Upper lobe of left lung (tissue), 6 donors: ENCODE data around the gene KRTAP29-1. TPM values are rescaled to one million over a fixed set of nuclear protein-coding genes. Genes with fewer than 3 reads are reported as not detected.

Experiments used
- ATAC-seq, 2 donors: fragments of 200-7000 bp; cut with Tn5 transposase; one replicate each; pipeline ENCODE4 v1.9.1; 2022; ENCODE audit warnings: mild to moderate bottlenecking in 2 of 2, moderate library complexity in 2 of 2; ENCODE audit not compliant: low FRiP score in 2 of 2
- DNase-seq, 2 donors: peaks; one replicate each; pipeline ENCODE4 v3.0.0-alpha.2; 2019 to 2020
- H3K27ac ChIP-seq, 4 donors: fragments of 200-600 bp; sonication (generic); one replicate each; pipeline ENCODE4 v1.5.1; 2016 to 2019
- H3K27me3 ChIP-seq, 4 donors: fragments of 200-600 bp; sonication (generic); one replicate each; pipeline ENCODE4 v1.5.1; 2017 to 2019
- H3K36me3 ChIP-seq, 4 donors: fragments of 200-600 bp; sonication (generic); one replicate each; pipeline ENCODE4 v1.5.1; 2016 to 2019
- H3K4me1 ChIP-seq, 4 donors: fragments of 200-600 bp; sonication (generic); one replicate each; pipeline ENCODE4 v1.5.1; 2018 to 2019
- H3K4me3 ChIP-seq, 4 donors: fragments of 200-600 bp; sonication (generic); one replicate each; pipeline ENCODE4 v1.5.1; 2017 to 2019; ENCODE audit warnings: mild to moderate bottlenecking in 2 of 4, moderate library complexity in 1 of 4
- H3K9me3 ChIP-seq, 4 donors: fragments of 200-600 bp; sonication (generic); one replicate each; pipeline ENCODE4 v1.5.1; 2018 to 2019
- CTCF ChIP-seq, 6 experiments: fragments of 450-650 bp in 4 of 6; fragments of 200-600 bp in 2 of 6; sonication (generic) in 2 of 6; IDR thresholded peaks; one replicate each; pipeline ENCODE4 v1.5.1; 2016 to 2019; ENCODE audit warnings: antibody characterized with exemption in 6 of 6
- EP300 ChIP-seq, 4 donors: sonication (generic); formaldehyde crosslinking; IDR thresholded peaks; one replicate each; pipeline ENCODE4 v1.5.1; 2017; ENCODE audit warnings: antibody characterized with exemption in 4 of 4, control low read depth in 2 of 4
- POLR2A ChIP-seq, 4 donors: fragments of 450-650 bp; IDR thresholded peaks; one replicate each; pipeline ENCODE4 v1.5.1; 2016 to 2017; ENCODE audit warnings: antibody characterized with exemption in 4 of 4, mild to moderate bottlenecking in 2 of 4
- POLR2AphosphoS5 ChIP-seq, 2 donors: sonication (generic); formaldehyde crosslinking; IDR thresholded peaks; one replicate each; pipeline ENCODE4 v1.5.1; 2017; ENCODE audit warnings: antibody characterized with exemption in 2 of 2
- WGBS, 2 donors: methylation state at CpG; one replicate each; pipeline ENCODE4 v1.1.5; 2017 to 2018; 5-methylcytosine and 5-hydroxymethylcytosine counted together
- total RNA-seq, 6 donors: library from RNA; depleted of rRNA in 4 of 6; stranded (reverse); fragments of >200 nt in 4 of 6; gene quantifications; one replicate each; pipeline versions ENCODE4 v1.1.0 to v1.2.1, GENCODE V29; 2016 to 2021
- donor health status: DM: no; HTN: no; CAD: no; lungs with moderate emphysema.
- donor health status: DM: no; HTN: yes; CAD: no; lungs with severe emphysema.

The KRTAP29-1 gene
- total RNA-seq, 6 donors from 2014 or later, result not detected

- ATAC-seq, result no peak
- DNase-seq, result no peak
- Histone ChIP-seq H3K36me3 (no peaks in the 10 kb centered on the region), H3K27ac (no peak overlapping the region), H3K27me3 (no peaks in the 10 kb centered on the region), H3K9me3 (no peaks in the 10 kb centered on the region), H3K4me3 (no peak overlapping the region), H3K4me1 (no peaks in the 10 kb centered on the region)
- no peak for TF ChIP-seq POLR2A (IDR thresholded peaks at IDR 0.05)
- no peak for TF ChIP-seq EP300 (IDR thresholded peaks at IDR 0.05)
- TF ChIP-seq CTCF (IDR thresholded peaks at IDR 0.05), result no peak
- no peak for TF ChIP-seq POLR2AphosphoS5 (IDR thresholded peaks at IDR 0.05)
- WGBS, 2 donors, result 91% methylated on average over 2 of the region's 2 CpGs; no CpG with 5 or more reads in 1 of the 2 donors
Measured at GRCh38 chr17:41332239-41332638, 29.6 kb upstream of the KRTAP29-1 start.

- H3K27me3 ChIP-seq, result no peaks in the 10 kb centered on the region
- H3K9me3 ChIP-seq, result no peaks in the 10 kb centered on the region
- no peak for ATAC-seq
- H3K27ac ChIP-seq, result no peak overlapping the region
- H3K4me1 ChIP-seq, result no peaks in the 10 kb centered on the region
- DNase-seq, result peak in 1 of 2 donors; percentile 56
- no peaks in the 10 kb centered on the region for H3K36me3 ChIP-seq
- H3K4me3 ChIP-seq, result no peak overlapping the region
- TF ChIP-seq POLR2A (IDR thresholded peaks at IDR 0.05), result no peak
- TF ChIP-seq EP300 (IDR thresholded peaks at IDR 0.05), result no peak
- TF ChIP-seq CTCF (IDR thresholded peaks at IDR 0.05), result no peak
- no peak for TF ChIP-seq POLR2AphosphoS5 (IDR thresholded peaks at IDR 0.05)
- 56 to 73% methylated on average over 3 to 7 of the region's 7 CpGs for WGBS, 2 donors
Measured at GRCh38 chr17:41331606-41332005, 29.0 kb upstream of the KRTAP29-1 start.

GRCh38 chr17:41329279-41329948, 26.8 kb upstream of the KRTAP29-1 start:
- peak in 1 of 2 donors; percentile 42 for DNase-seq
- ATAC-seq, result peak in 1 of 2 donors; percentile 15
- Histone ChIP-seq H3K27ac (no peak overlapping the region), H3K4me1 (no peaks in the 10 kb centered on the region), H3K27me3 (no peaks in the 10 kb centered on the region), H3K36me3 (no peaks in the 10 kb centered on the region), H3K9me3 (no peaks in the 10 kb centered on the region), H3K4me3 (no peak overlapping the region)
- no peak for TF ChIP-seq EP300 (IDR thresholded peaks at IDR 0.05)
- TF ChIP-seq POLR2A (IDR thresholded peaks at IDR 0.05), result no peak
- TF ChIP-seq POLR2AphosphoS5 (IDR thresholded peaks at IDR 0.05), result no peak
- TF ChIP-seq CTCF (IDR thresholded peaks at IDR 0.05), result peak; percentile 52 to 78 (median 63)
- 45 to 51% methylated on average over 6 to 13 of the region's 13 CpGs for WGBS, 2 donors

- DNase-seq (no peak), ATAC-seq (no peak)
- no peak overlapping the region for H3K4me3 ChIP-seq
- no peak overlapping the region for H3K27ac ChIP-seq
- H3K36me3 ChIP-seq, result no peaks in the 10 kb centered on the region
- TF ChIP-seq EP300 (IDR thresholded peaks at IDR 0.05), result no peak
- TF ChIP-seq CTCF (IDR thresholded peaks at IDR 0.05), result no peak
- TF ChIP-seq POLR2AphosphoS5 (IDR thresholded peaks at IDR 0.05), result no peak
- TF ChIP-seq POLR2A (IDR thresholded peaks at IDR 0.05), result no peak
- H3K27me3 ChIP-seq, result no peaks in the 10 kb centered on the region
- H3K9me3 ChIP-seq, result no peaks in the 10 kb centered on the region
- H3K4me1 ChIP-seq, result no peaks in the 10 kb centered on the region
- 82% methylated on average over 7 of the region's 7 CpGs; no CpG with 5 or more reads in 1 of the 2 donors for WGBS, 2 donors
Measured at GRCh38 chr17:41328207-41328606, 25.6 kb upstream of the KRTAP29-1 start.
